Smooth muscle cell (in vitro differentiated cells): ENCODE measurements around the gene DGKA. TPM values are rescaled to one million over a fixed set of nuclear protein-coding genes. Genes with fewer than 3 reads are reported as not detected.
"Not testable (repeated sequence)": the region's sequence is repeated elsewhere in the genome, so short reads cannot be mapped to it uniquely, and the experiment has no call there.

Experiments
- DNase-seq: peaks from one replicate; lab custom pipeline; 2025; ENCODE audit not compliant: unreplicated experiment; lab: John Stamatoyannopoulos, UW
- H2AFZ ChIP-seq: fragments of 200-600 bp; sonication (generic); 2 replicates; pipeline ENCODE4 v1.6.0; 2016; ENCODE audit warnings: antibody characterized with exemption, low read depth, mild to moderate bottlenecking
- H3F3A ChIP-seq: fragments of 200-600 bp; sonication (generic); 2 replicates; pipeline ENCODE4 v1.6.0; 2017; ENCODE audit warnings: antibody characterized with exemption, low read depth
- H3K27ac ChIP-seq: fragments of 200-600 bp; sonication (generic); 2 replicates; pipeline ENCODE4 v1.5.1; 2016; ENCODE audit warnings: low read depth, mild to moderate bottlenecking
- H3K27me3 ChIP-seq: fragments of 200-600 bp; sonication (generic); 2 replicates; pipeline ENCODE4 v1.6.1; 2016; ENCODE audit warnings: low read depth, mild to moderate bottlenecking
- H3K36me3 ChIP-seq: fragments of 200-600 bp; sonication (generic); 2 replicates; pipeline ENCODE4 v1.5.1; 2016; ENCODE audit warnings: low read depth
- H3K4me1 ChIP-seq: fragments of 200-600 bp; sonication (generic); 2 replicates; pipeline ENCODE4 v1.5.1; 2016; ENCODE audit warnings: low read depth
- H3K4me2 ChIP-seq: fragments of 200-600 bp; sonication (generic); 2 replicates; pipeline ENCODE4 v1.6.0; 2016; ENCODE audit warnings: mild to moderate bottlenecking
- H3K4me3 ChIP-seq: fragments of 200-600 bp; sonication (generic); 2 replicates; pipeline ENCODE4 v1.5.1; 2016; ENCODE audit warnings: mild to moderate bottlenecking
- H3K79me2 ChIP-seq: fragments of 200-600 bp; sonication (generic); 2 replicates; pipeline ENCODE4 v1.6.0; 2016; ENCODE audit warnings: low read depth, mild to moderate bottlenecking
- H3K9ac ChIP-seq: fragments of 200-600 bp; sonication (generic); 2 replicates; pipeline ENCODE4 v1.6.0; 2016; ENCODE audit warnings: low read depth
- H3K9me3 ChIP-seq: fragments of 200-600 bp; sonication (generic); replicated peaks from 2 replicates; pipeline ENCODE4 v1.5.1; 2016; ENCODE audit warnings: low read depth
- H4K20me1 ChIP-seq: fragments of 200-600 bp; sonication (generic); 2 replicates; pipeline ENCODE4 v1.6.0; 2016; ENCODE audit warnings: low read depth
- WGBS: methylation state at CpG from one replicate; pipeline ENCODE4 v1.1.7; 2016; ENCODE audit warnings: low lambda C conversion rate; 5-methylcytosine and 5-hydroxymethylcytosine counted together
- polyA plus RNA-seq: library from polyadenylated mRNA; unstranded; fragments of >200 nt; fragmentation: Nextera tagmentation; extraction: Ambion mirVana; gene quantifications from 2 replicates; pipeline ENCODE4 v1.2.1, GENCODE V29; 2016
- total RNA-seq: library from RNA; depleted of rRNA; stranded (reverse); fragments of >200 nt; gene quantifications from 2 replicates; pipeline ENCODE4 v1.2.3, GENCODE V29; 2014
- TF ChIP-seq, protein P1 (sequence below): fragments of 200-600 bp; sonication (generic); IDR thresholded peaks from 2 replicates; pipeline ENCODE4 v1.5.1; 2017; ENCODE audit warnings: borderline replicate concordance, mild to moderate bottlenecking, antibody characterized with exemption; ENCODE audit not compliant: insufficient read depth, poor library complexity, severe bottlenecking

The DGKA gene
- total and polyA plus RNA-seq, 2 experiments from 2014 or later: 66.3 to 87.1 TPM

DNA sequence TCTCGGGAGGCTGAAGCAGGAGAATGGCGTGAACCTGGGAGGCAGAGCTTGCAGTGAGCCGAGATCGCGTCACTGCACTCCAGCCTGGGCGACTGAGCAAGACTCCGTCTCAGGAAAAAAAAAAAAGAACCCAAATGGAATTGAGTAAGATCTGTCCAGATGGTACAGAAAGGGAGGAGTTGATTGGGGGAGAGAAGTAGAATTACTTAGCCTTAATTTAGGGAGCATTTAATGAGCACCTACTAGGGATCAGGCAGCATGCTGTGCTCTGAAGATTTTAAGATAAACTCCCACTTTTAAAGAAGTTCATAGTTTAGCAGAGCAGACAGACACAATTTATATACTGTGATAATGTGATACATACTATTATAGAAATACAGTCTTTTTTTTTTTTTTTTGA is 47.4 kb downstream of the DGKA start:
- Histone ChIP-seq H3K79me2 (peaks cover 93% of the 10 kb centered on the region), H3K4me2 (no peak overlapping the region), H3K9me3 (no peaks in the 10 kb centered on the region), H3K27ac (no peak overlapping the region), H3F3A (peaks cover 4% of the 10 kb centered on the region), H2AFZ (no peak overlapping the region), H3K27me3 (no peaks in the 10 kb centered on the region), H3K4me3 (no peak overlapping the region), H4K20me1 (peaks cover 65% of the 10 kb centered on the region), H3K36me3 (no peaks in the 10 kb centered on the region), H3K4me1 (peaks cover 9% of the 10 kb centered on the region), H3K9ac (no peak overlapping the region)
- DNase-seq: no peak
- 94% methylated on average over 7 of the region's 7 CpGs for WGBS
- TF ChIP-seq, protein P1, sequence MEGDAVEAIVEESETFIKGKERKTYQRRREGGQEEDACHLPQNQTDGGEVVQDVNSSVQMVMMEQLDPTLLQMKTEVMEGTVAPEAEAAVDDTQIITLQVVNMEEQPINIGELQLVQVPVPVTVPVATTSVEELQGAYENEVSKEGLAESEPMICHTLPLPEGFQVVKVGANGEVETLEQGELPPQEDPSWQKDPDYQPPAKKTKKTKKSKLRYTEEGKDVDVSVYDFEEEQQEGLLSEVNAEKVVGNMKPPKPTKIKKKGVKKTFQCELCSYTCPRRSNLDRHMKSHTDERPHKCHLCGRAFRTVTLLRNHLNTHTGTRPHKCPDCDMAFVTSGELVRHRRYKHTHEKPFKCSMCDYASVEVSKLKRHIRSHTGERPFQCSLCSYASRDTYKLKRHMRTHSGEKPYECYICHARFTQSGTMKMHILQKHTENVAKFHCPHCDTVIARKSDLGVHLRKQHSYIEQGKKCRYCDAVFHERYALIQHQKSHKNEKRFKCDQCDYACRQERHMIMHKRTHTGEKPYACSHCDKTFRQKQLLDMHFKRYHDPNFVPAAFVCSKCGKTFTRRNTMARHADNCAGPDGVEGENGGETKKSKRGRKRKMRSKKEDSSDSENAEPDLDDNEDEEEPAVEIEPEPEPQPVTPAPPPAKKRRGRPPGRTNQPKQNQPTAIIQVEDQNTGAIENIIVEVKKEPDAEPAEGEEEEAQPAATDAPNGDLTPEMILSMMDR: no peak

DNA sequence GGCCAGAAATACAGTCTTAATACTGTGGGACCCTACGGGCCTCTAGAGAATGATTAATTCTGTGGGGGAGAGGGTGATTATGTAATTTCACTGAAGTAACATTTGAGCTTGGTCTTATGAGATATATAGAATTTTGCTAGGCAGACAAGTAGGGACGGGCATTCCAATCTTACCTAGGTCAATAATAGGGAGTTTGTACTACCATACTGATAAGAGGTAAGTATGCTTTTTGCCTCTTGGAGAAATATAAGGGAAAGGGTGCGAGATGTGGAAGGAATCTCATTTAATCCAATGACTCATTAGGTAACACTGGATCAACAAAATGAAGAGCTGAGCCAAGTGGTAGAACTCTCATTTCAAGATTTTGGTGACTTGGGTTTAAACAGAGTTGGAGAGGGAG is 48.1 kb downstream of the DGKA start:
- no peaks in the 10 kb centered on the region for H3K27me3 ChIP-seq
- H3K9me3 ChIP-seq: no peaks in the 10 kb centered on the region
- H2AFZ ChIP-seq: no peak overlapping the region
- H4K20me1 ChIP-seq: peaks cover 65% of the 10 kb centered on the region
- peaks cover 9% of the 10 kb centered on the region for H3K4me1 ChIP-seq
- WGBS: 94% methylated on average over 3 of the region's 3 CpGs
- TF ChIP-seq, protein P1: no peak
- no peak overlapping the region for H3K27ac ChIP-seq
- no peaks in the 10 kb centered on the region for H3K36me3 ChIP-seq
- DNase-seq: no peak
- peaks cover 96% of the 10 kb centered on the region for H3K79me2 ChIP-seq
- H3F3A ChIP-seq: peaks cover 4% of the 10 kb centered on the region
- H3K9ac ChIP-seq: no peak overlapping the region
- H3K4me3 ChIP-seq: no peak overlapping the region
- no peak overlapping the region for H3K4me2 ChIP-seq

DNA sequence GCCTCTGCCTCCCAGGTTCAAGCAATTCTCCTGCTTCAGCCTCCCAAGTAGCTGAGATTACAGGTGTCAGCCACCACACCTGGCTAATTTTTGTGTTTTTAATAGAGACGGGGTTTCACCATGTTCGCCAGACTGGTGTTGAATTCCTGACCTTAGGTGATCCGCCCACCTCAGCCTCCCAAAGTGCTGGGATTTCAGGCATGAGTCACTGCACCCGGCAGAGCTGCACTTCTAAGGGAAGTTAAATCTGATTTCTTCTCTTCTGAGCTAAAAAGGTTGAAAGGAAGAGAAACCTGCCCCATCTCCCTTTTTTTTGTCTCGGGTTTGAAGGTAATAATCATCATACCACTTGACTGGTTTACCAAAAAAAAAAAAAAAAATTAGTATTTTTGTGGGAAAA is 50.9 kb downstream of the DGKA start:
- not testable (repeated sequence) for H3K9me3 ChIP-seq, H2AFZ ChIP-seq, H3K9ac ChIP-seq, DNase-seq, H3F3A ChIP-seq, H3K27me3 ChIP-seq, H3K4me3 ChIP-seq, H3K4me1 ChIP-seq, H3K36me3 ChIP-seq
- 54% methylated on average over 5 of the region's 5 CpGs for WGBS
- peak overlapping the region; percentile 40 for H3K4me2 ChIP-seq
- H3K27ac ChIP-seq: peak overlapping the region; percentile 15
- peaks cover 77% of the 10 kb centered on the region for H3K79me2 ChIP-seq
- peaks cover 69% of the 10 kb centered on the region for H4K20me1 ChIP-seq

DNA sequence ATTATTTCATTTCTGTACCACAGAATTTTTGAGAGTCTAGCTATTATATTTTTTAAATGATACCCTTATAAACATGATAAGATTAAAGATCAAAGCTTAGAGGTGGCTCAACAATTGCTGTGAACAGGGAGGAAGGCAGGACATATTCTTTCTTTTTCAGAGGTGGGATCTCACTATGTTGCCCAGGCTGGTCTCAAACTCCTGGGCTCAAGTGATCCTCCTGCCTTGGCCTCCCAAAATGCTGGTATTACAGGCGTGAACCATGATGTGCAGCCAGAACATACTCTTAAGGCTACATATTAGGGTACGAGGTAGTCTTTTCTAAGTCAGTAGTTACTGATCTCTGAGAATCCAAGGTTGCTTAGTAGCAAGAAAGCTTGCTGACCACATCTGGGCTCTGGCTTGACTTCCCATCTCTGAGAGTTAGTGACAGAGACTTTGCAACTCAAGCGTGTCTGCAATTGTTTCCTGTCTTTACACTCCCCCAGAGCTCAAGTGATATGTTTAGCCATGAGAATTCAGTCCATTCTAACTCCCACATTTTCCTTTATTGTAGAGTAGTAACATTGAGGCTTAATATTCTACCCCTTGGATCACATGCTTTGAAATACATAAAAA is 51.5 kb downstream of the DGKA start:
- peaks cover 64% of the 10 kb centered on the region for H4K20me1 ChIP-seq
- 74% methylated on average over 3 of the region's 3 CpGs for WGBS
- H3K36me3 ChIP-seq: no peaks in the 10 kb centered on the region
- no peak overlapping the region for H3K9ac ChIP-seq
- peak overlapping the region; percentile 15 for H3K27ac ChIP-seq
- H2AFZ ChIP-seq: no peak overlapping the region
- no peaks in the 10 kb centered on the region for H3K4me1 ChIP-seq
- DNase-seq: no peak
- H3K4me3 ChIP-seq: no peak overlapping the region
- peak overlapping the region; percentile 40 for H3K4me2 ChIP-seq
- H3K79me2 ChIP-seq: peaks cover 71% of the 10 kb centered on the region
- TF ChIP-seq, protein P1: no peak
- no peaks in the 10 kb centered on the region for H3K9me3 ChIP-seq
- peaks cover 4% of the 10 kb centered on the region for H3F3A ChIP-seq
- H3K27me3 ChIP-seq: no peaks in the 10 kb centered on the region
